Activated T-cell treated with anti-CD3 and anti-CD28 coated beads for 1 hour (primary cell): ENCODE data around the gene CHD8.

Experiments used
- DNase-seq: peaks from one replicate; pipeline ENCODE4 v3.0.0-alpha.2; 2020; ENCODE audit warnings: low read depth

Gene CHD8

GRCh38 chr14:21437063-21437901, 18.6 kb downstream of the CHD8 start:
- peak; percentile 100 for DNase-seq

- DNase-seq: no peak
Observed at GRCh38 chr14:21436567-21437062, 19.3 kb downstream of the CHD8 start.

GRCh38 chr14:21431126-21431525, 24.8 kb downstream of the CHD8 start:
- DNase-seq: no peak

- no peak for DNase-seq
Observed at GRCh38 chr14:21428930-21429329, 27.0 kb downstream of the CHD8 start.

GRCh38 chr14:21426692-21427091, 29.2 kb downstream of the CHD8 start:
- no peak for DNase-seq

GRCh38 chr14:21419528-21419927, 36.4 kb downstream of the CHD8 start:
- DNase-seq: no peak

- no peak for DNase-seq
Observed at GRCh38 chr14:21415329-21415728, 40.6 kb downstream of the CHD8 start.

GRCh38 chr14:21414137-21414631, 41.7 kb downstream of the CHD8 start:
- no peak for DNase-seq

- DNase-seq: no peak
Observed at GRCh38 chr14:21408147-21408546, 47.8 kb downstream of the CHD8 start.

- DNase-seq: no peak
Observed at GRCh38 chr14:21406213-21406612, 49.7 kb downstream of the CHD8 start.

- DNase-seq: no peak
Observed at GRCh38 chr14:21405097-21405496, 50.8 kb downstream of the CHD8 start.

GRCh38 chr14:21399311-21399870, 56.5 kb downstream of the CHD8 start:
- no peak for DNase-seq

GRCh38 chr14:21398901-21399300, 57.0 kb downstream of the CHD8 start:
- no peak for DNase-seq

GRCh38 chr14:21395450-21395849, 60.5 kb downstream of the CHD8 start:
- DNase-seq: no peak

- no peak for DNase-seq
Observed at GRCh38 chr14:21385188-21385904, 70.6 kb downstream of the CHD8 start.

GRCh38 chr14:21384494-21384851, 71.5 kb downstream of the CHD8 start:
- no peak for DNase-seq

- peak; percentile 88 for DNase-seq
Observed at GRCh38 chr14:21383848-21384493, 72.0 kb downstream of the CHD8 start, which contains the start of gene SUPT16H. Gene SUPT16H (minus strand): TSS chr14:21384019. CDS start chr14:21383927, 92 bp downstream.

- DNase-seq: peak; percentile 17
Observed at GRCh38 chr14:21382886-21383847, 72.8 kb downstream of the CHD8 start.

GRCh38 chr14:21382095-21382494, 73.8 kb downstream of the CHD8 start:
- DNase-seq: no peak

- DNase-seq: no peak
Observed at GRCh38 chr14:21379338-21379737, 76.6 kb downstream of the CHD8 start.

- DNase-seq: no peak
Observed at GRCh38 chr14:21373980-21374379, 81.9 kb downstream of the CHD8 start.
